ENCODE results near the gene RABGAP1.

Gene RABGAP1

DNA sequence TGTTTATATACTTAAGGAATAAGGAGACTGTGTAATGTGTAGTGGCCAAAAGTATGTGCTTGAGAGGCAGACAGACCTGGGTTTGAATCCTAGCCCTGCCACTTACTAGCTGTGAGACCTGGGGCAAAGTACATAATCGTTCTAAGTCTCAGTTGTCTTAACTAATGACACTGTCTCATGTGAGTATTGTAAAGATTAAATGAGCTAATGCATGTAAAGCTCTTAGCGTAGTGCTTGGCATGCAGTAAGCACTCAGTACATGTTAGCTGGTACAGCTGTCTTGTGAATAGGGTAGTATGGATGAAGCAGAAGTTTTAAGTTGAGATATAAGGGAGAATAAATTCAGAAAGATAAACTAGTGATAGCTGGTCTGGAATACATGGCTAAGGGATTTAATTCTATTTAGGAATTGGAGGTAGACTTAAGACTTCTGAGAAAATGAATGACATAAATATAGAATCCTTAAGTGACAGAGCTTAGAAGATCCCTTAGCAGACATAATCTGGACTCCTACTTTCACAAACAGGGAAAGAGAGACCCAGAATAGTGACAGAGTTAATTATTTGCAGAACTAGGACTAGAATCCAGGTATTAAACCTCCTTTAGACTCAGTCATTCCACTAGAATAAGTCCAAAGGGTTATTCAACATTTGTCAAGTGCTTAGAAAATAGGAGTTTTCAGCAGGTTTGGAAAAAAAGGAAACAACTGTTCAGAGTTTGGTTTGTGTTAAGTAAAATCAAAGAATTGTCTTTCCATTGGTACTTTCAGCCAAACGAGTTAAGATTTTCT is 105.8 kb downstream of the RABGAP1 start:
- no peak for DNase-seq (ENCODE audit: low read depth)

GRCh38 chr9:123048748-123049147 is 107.9 kb downstream of the RABGAP1 start:
- DNase-seq (ENCODE audit: low read depth), result no peak

- DNase-seq (ENCODE audit: low read depth), result no peak
Measured at GRCh38 chr9:123049589-123050222, 108.9 kb downstream of the RABGAP1 start.

GRCh38 chr9:123053046-123053445 is 112.2 kb downstream of the RABGAP1 start:
- no peak for DNase-seq (ENCODE audit: low read depth)

- DNase-seq (ENCODE audit: low read depth), result no peak
Measured at GRCh38 chr9:123053711-123054110, 112.9 kb downstream of the RABGAP1 start.

GRCh38 chr9:123058834-123059233 is 118.0 kb downstream of the RABGAP1 start:
- no peak for DNase-seq (ENCODE audit: low read depth)

DNA sequence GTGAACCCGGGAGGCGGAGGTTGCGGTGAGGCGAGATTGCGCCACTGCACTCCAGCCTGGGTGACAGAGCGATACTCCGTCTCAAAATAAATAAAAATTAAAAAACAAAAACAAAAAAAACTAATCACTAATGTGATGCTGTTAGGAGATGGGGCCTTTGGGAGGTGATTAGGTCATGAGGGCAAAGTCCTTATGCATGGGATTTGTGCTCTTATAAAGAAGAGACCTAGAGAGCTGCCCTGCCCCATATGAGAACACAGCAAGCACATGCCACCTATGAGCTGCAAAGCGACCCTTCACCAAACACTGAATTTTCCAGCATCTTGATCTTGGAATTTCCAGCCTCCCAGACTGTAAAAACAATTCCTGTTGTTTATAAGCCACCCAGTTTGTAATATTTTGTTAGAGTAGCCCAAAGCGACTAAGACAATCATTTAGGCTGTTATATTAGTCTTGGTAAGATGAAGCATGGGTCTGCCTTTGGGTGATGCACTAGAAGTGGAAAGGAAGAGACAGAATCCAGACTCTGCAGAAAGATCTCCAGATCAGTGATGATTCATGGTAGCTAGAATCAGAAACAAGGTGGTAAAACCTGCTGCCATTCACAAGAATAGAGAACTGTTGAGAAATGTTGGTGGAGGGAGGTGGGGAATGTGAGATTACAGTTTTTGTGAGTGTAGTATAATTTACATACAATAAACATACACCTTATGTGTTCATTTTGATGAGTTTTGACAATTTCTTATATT is 118.8 kb downstream of the RABGAP1 start:
- no peak for DNase-seq (ENCODE audit: low read depth)

GRCh38 chr9:123061216-123061615 is 120.4 kb downstream of the RABGAP1 start:
- no peak for DNase-seq (ENCODE audit: low read depth)

DNA sequence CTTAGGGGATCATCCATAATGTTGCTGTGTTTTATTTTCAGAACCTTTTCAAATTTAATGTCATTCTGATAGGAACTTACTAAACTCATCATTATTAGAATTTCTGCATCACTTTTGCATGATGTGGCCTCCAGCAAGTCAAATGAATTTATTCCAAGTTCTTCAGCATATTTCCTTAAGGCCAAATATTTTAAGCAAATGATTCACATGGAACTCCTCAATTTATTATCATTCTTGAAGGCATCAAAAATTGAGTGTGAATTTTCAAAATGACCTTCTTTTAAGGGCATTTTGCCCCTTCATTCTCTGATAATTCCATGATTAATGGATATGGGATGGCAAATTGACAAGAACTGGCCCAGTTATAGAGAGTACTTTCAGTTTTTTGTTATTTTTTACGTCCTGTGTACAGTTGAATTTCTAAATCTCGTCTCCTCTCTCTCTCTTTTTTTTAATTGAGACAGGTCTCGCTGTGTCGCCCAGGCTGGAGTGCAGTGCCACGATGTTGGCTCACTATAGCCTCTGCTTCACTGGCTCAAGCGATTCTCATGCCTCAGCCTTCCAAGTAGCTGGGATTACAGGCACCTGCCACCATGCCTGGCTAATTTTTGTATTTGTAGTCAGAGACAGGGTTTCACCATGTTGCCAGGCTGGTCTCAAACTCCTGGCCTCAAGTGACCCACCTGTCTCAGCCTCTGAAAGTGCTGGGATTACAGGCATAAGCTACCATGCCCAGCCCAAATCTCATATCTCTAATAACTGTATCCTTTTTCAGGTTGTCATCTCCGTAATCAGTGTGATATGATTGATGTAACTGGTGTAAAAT is 121.7 kb downstream of the RABGAP1 start:
- DNase-seq (ENCODE audit: low read depth), result no peak

DNA sequence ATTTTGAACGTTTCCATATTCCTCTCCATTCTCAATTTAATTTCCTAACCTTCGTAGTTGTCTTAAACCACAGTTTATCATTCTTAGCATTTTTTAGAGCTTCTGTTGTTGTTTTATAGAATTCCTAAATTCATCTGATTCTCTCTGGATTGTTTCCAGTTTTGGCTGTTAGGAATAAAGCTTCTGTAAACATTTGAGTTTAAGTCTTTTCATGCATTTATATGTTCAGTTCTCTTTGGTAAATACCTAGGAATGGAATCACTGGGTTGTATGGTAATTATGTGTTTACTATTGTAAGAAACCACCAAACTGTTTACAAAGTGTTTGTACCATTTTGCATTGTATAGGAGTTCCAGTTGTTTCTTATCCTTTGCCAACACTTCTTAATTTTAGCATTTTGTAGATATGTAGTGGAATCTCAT is 122.4 kb downstream of the RABGAP1 start:
- DNase-seq (ENCODE audit: low read depth), result no peak

- no peak for DNase-seq (ENCODE audit: low read depth)
Measured at GRCh38 chr9:123063896-123064295, 123.1 kb downstream of the RABGAP1 start.

- no peak for DNase-seq (ENCODE audit: low read depth)
Measured at GRCh38 chr9:123064716-123065115, 123.9 kb downstream of the RABGAP1 start.

- no peak for DNase-seq (ENCODE audit: low read depth)
Measured at GRCh38 chr9:123065196-123065595, 124.4 kb downstream of the RABGAP1 start.

GRCh38 chr9:123067136-123067535 is 126.3 kb downstream of the RABGAP1 start:
- DNase-seq (ENCODE audit: low read depth), result no peak

- DNase-seq (ENCODE audit: low read depth), result no peak
Measured at GRCh38 chr9:123069010-123069481, 128.2 kb downstream of the RABGAP1 start.

- DNase-seq (ENCODE audit: low read depth), result no peak
Measured at GRCh38 chr9:123070198-123070597, 129.4 kb downstream of the RABGAP1 start.

DNA sequence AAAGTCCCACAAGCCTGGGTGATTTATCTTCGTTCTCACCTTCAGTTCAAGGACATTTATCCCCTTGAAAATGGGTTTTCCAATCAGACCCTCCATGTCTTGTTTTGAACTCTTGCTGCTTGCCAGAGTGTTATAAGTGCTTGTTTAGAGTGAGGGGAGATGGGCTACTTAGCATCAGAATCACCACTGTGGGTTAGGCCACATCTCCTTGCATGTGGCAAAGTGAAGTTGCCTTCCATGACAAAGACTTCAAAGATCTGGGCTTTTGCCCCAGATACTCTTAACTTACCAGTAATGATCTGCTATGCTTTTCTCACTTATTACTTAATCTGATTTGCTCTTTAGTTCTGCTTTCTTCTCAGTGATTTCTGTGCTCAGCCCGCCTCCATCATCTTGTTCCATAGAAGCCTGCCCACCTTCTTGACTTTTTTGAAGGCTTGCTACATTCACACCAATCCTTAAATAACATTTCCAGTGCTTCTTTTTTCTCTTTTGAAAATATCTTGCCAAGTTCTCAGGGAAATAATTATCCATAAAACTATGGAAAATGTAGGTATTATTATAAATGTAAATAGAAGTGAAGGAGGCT is 131.7 kb downstream of the RABGAP1 start:
- DNase-seq (ENCODE audit: low read depth), result no peak

DNA sequence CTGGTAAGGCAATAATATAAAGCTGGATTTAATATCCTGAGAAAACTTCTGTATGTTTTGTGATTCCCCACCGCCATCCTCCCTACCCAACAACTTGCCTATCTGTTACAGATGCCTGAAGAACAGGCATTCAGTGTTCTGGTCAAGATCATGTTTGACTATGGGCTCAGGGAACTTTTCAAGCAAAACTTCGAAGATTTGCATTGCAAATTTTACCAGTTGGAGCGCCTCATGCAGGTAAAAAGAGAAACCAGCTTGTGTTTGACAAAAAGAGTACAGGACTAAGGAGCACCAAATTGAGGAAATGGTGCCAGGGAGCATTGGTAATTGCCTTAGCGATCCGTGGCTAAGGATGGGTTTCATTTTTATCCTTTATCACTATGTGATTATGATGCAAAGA is 132.6 kb downstream of the RABGAP1 start:
- DNase-seq (ENCODE audit: low read depth), result no peak

- no peak for DNase-seq (ENCODE audit: low read depth)
Measured at GRCh38 chr9:123073991-123074422, 133.2 kb downstream of the RABGAP1 start.

- DNase-seq (ENCODE audit: low read depth), result no peak
Measured at GRCh38 chr9:123074628-123075027, 133.8 kb downstream of the RABGAP1 start.

DNA sequence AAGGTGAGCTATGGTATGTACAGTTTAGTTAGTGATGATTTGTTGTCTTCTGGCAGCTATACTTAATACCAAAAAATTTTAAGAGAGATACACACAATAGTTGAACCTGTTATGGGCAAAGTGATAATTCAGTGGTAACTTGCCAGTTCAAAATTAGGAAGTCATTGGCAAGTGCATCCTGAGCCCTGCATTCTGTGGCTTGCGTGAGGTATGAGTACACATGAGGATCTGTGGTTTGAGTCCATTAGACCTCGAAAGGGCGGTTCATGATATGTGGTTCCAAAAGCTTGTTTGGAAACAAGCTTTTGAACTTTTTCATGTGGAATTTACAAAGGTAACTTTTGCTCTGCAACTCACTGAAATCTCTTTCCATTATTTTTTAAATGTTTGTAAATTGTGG is 139.6 kb downstream of the RABGAP1 start:
- DNase-seq (ENCODE audit: low read depth), result no peak
